COLO668 (cell line): ENCODE measurements around the gene CEP295NL.
"Not testable (repeated sequence)": the region's sequence is repeated elsewhere in the genome, so short reads cannot be mapped to it uniquely, and the experiment has no call there.

Experiments
- DNase-seq: peaks from one replicate; lab custom pipeline; 2025; ENCODE audit not compliant: unreplicated experiment; lab: John Stamatoyannopoulos, UW

The CEP295NL gene

GRCh38 chr17:78903101-78903779 is at the start of gene CEP295NL:
Gene CEP295NL (minus strand): TSS chr17:78903201. CDS start chr17:78901828, 1,373 bp downstream.
- peak; percentile 14 for DNase-seq

- no peak for DNase-seq
Observed at GRCh38 chr17:78952706-78953105, 49.7 kb upstream of the CEP295NL start.

- DNase-seq: no peak
Observed at GRCh38 chr17:78951967-78952551, 49.1 kb upstream of the CEP295NL start.

GRCh38 chr17:78950870-78951269 is 47.9 kb upstream of the CEP295NL start:
- DNase-seq: no peak

- no peak for DNase-seq
Observed at GRCh38 chr17:78947235-78948149, 44.5 kb upstream of the CEP295NL start.

- no peak for DNase-seq
Observed at GRCh38 chr17:78946631-78947030, 43.6 kb upstream of the CEP295NL start.

- no peak for DNase-seq
Observed at GRCh38 chr17:78946131-78946530, 43.1 kb upstream of the CEP295NL start.

- not testable (repeated sequence) for DNase-seq
Observed at GRCh38 chr17:78945455-78945854, 42.5 kb upstream of the CEP295NL start.

- DNase-seq: no peak
Observed at GRCh38 chr17:78944956-78945355, 42.0 kb upstream of the CEP295NL start.

GRCh38 chr17:78944026-78944425 is 41.0 kb upstream of the CEP295NL start:
- DNase-seq: no peak

- no peak for DNase-seq
Observed at GRCh38 chr17:78940708-78941107, 37.7 kb upstream of the CEP295NL start.

GRCh38 chr17:78940258-78940657 is 37.3 kb upstream of the CEP295NL start:
- no peak for DNase-seq

- DNase-seq: no peak
Observed at GRCh38 chr17:78939615-78940014, 36.6 kb upstream of the CEP295NL start.

- no peak for DNase-seq
Observed at GRCh38 chr17:78937561-78937960, 34.6 kb upstream of the CEP295NL start.

GRCh38 chr17:78935419-78936323 is 32.7 kb upstream of the CEP295NL start:
- DNase-seq: peak; percentile 37

GRCh38 chr17:78934681-78935418 is 31.8 kb upstream of the CEP295NL start:
- no peak for DNase-seq

- peak; percentile 85 for DNase-seq
Observed at GRCh38 chr17:78933959-78934568, 31.1 kb upstream of the CEP295NL start.

GRCh38 chr17:78933025-78933958 is 30.3 kb upstream of the CEP295NL start:
- DNase-seq: peak; percentile 6
